ENCODE measurements around the gene TP73.
A peak's percentile ranks its signal among the peaks of the same experiment; 100 is the strongest.

- peak; percentile 29; the same call in 1 of the 2 replicates for TF ChIP-seq CTCF (conservative IDR thresholded peaks at IDR 0.05; ENCODE audit: low read depth, low read length)
- TF ChIP-seq EZH2 (IDR thresholded peaks at IDR 0.05; ENCODE audit: low read length, unreplicated experiment), result no peak
Observed at GRCh38 chr1:3625151-3625907, 27.0 kb upstream of the TP73 start.

Data from PC-3 (cell line).